Cardiac ventricle fibroblast (primary cell): ENCODE measurements around the gene ACTR2. TPM values are rescaled to one million over a fixed set of nuclear protein-coding genes. Genes with fewer than 3 reads are reported as not detected.

Experiments
- total RNA-seq: library from RNA; depleted of rRNA; stranded (reverse); fragments of >200 nt; gene quantifications from 2 replicates; pipeline ENCODE4 v1.2.3, GENCODE V29; 2015

Gene ACTR2
- 78.3 and 85.3 TPM in 2 replicates for total RNA-seq

GRCh38 chr2:65227456-65228262 lies at the start of gene ACTR2:
ACTR2 (plus strand) TSS chr2:65227831; CDS start chr2:65227910, 79 bp downstream.

Other genes with a start within 250 kb of the ACTR2 start
- gene SLC1A4, start 238.4 kb upstream of the ACTR2 start, total RNA-seq: 2.2 and 2.7 TPM in 2 replicates
- gene CEP68, start 171.4 kb upstream of the ACTR2 start, total RNA-seq: 9.2 and 9.5 TPM in 2 replicates
- gene RAB1A, start 97.7 kb upstream of the ACTR2 start, total RNA-seq: 81.5 and 113 TPM in 2 replicates
- gene SPRED2, start 204.8 kb downstream of the ACTR2 start, total RNA-seq: 14.7 and 16.4 TPM in 2 replicates